Measurements from ENCODE around the gene FKBP6. TPM values are rescaled to one million over a fixed set of nuclear protein-coding genes. Genes with fewer than 3 reads are reported as not detected.
"Not testable (repeated sequence)": the region's sequence is repeated elsewhere in the genome, so short reads cannot be mapped to it uniquely, and the experiment has no call there.

The FKBP6 gene
- total and polyA plus RNA-seq, 9 of the 15 experiments (the other 6 are each of a cell fraction or from before 2014, with no cell fraction given): not detected

DNA sequence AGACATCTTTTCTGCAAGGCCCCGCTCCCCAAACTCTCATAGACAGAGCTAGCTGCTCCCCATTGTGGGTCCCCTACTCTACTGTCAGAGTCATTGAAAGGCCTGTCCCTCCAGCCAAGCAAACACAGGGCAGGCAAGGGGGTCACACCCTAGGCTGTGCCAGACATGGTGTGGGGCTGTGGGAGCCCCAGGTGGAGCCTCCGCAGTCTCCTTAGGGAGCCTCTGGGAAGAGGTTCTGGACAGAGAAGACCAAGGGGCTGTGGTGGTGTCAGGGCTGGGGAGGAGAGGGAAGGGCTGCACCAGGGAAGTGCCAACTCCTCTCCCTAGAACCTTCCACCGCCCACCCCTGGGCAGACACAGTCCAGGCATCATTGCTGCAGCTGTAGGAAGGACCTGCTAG is 76.9 kb downstream of the FKBP6 start:
- 9% methylated on average over 3 of the region's 3 CpGs for WGBS (ENCODE audit: insufficient coverage, low coverage, missing lambda C conversion rate)

More for the DNA sequence above, 76.9 kb downstream of the FKBP6 start:
- POLR2A ChIA-PET; DNase-seq (ENCODE audit: extremely low read depth in 1 of 4, low spot score in 3 of 4); intact Hi-C loops (cut with micrococcal nuclease); H3K9ac ChIP-seq (ENCODE audit: insufficient read depth in 1 of 2, low read depth in 2 of 2, low read length in 2 of 2); FAIRE-seq; H3K4me1 ChIP-seq (replicated peaks in 1 of 2; ENCODE audit: control insufficient read depth in 2 of 2, insufficient read depth in 2 of 2, low read length in 2 of 2); H3K36me3 ChIP-seq (ENCODE audit: control insufficient read depth, insufficient read depth, low read length); H3K9me1 ChIP-seq (ENCODE audit: control insufficient read depth, insufficient read depth, low read length); H3K27ac ChIP-seq (ENCODE audit: extremely low read depth, low read depth, low read length); BruUV-seq (replicated peaks); H2AFZ ChIP-seq (ENCODE audit: low read depth, low read length); H4K20me1 ChIP-seq (replicated peaks; ENCODE audit: control insufficient read depth, insufficient read depth, low read length); H3K79me2 ChIP-seq (ENCODE audit: control insufficient read depth, insufficient read depth, low read length); H3K27me3 ChIP-seq (ENCODE audit: control insufficient read depth in 2 of 2, insufficient read depth in 2 of 2, low read length in 2 of 2); H3K9me3 ChIP-seq (replicated peaks; ENCODE audit: control insufficient read depth, insufficient read depth, low read depth, low read length); H3K4me3 ChIP-seq; H3K4me2 ChIP-seq (ENCODE audit: insufficient read depth, low read length); in situ Hi-C loops (cut with MboI); CTCF ChIA-PET (ENCODE audit: low intra/inter-chr PET ratio): not testable (repeated sequence)
- peak; percentile 24; the same call in 1 of the 3 replicates for ATAC-seq

Small RNA genes within 50 kb of the gene (small RNA-seq; reads per million reads assigned to genes)
- gene RF00019 (not detected), gene RNU6-1080P (not detected)

Other genes with a start within 250 kb of the FKBP6 start
- not detected in 2 replicates for gene SPDYE9, start 242.1 kb upstream of the FKBP6 start, total RNA-seq (2014; rRNA removed)
- gene SPDYE9, start 242.1 kb upstream of the FKBP6 start, total RNA-seq (2014; rRNA removed; fragmentation: Illumina TruSeq; extraction: Trizol): not detected in 2 replicates
- not detected in 2 replicates for gene SPDYE9, start 242.1 kb upstream of the FKBP6 start, total RNA-seq (2015; rRNA removed; fragmentation: Illumina TruSeq; extraction: Trizol)
- not detected in 2 replicates for gene SPDYE9, start 242.1 kb upstream of the FKBP6 start, total RNA-seq (2021)
- gene SPDYE9, start 242.1 kb upstream of the FKBP6 start, polyA plus RNA-seq (2011; rRNA removed): not detected in 2 replicates
- gene SPDYE9, start 242.1 kb upstream of the FKBP6 start, polyA plus RNA-seq (2014; fragmentation: Illumina TruSeq; extraction: Trizol): not detected in 2 replicates
- under 1 TPM; 0.06 to 0.27 TPM for gene SPDYE9, start 242.1 kb upstream of the FKBP6 start, polyA plus RNA-seq (2014; fragmentation: Nextera tagmentation; extraction: Ambion mirVana)
- gene SPDYE9, start 242.1 kb upstream of the FKBP6 start, polyA plus RNA-seq (2014; rRNA removed): not detected in 2 replicates
- gene NSUN5, start 19.3 kb upstream of the FKBP6 start, total RNA-seq (2014; rRNA removed): 96.9 and 111 TPM in 2 replicates
- 16.5 and 20.8 TPM in 2 replicates for gene NSUN5, start 19.3 kb upstream of the FKBP6 start, total RNA-seq (2014; rRNA removed; fragmentation: Illumina TruSeq; extraction: Trizol)
- gene NSUN5, start 19.3 kb upstream of the FKBP6 start, total RNA-seq (2015; rRNA removed; fragmentation: Illumina TruSeq; extraction: Trizol): 48.1 and 48.7 TPM in 2 replicates
- gene NSUN5, start 19.3 kb upstream of the FKBP6 start, total RNA-seq (2021): 108 and 115 TPM in 2 replicates
- gene NSUN5, start 19.3 kb upstream of the FKBP6 start, polyA plus RNA-seq (2011; rRNA removed): 36.5 and 46.5 TPM in 2 replicates
- 43.0 and 65.5 TPM in 2 replicates for gene NSUN5, start 19.3 kb upstream of the FKBP6 start, polyA plus RNA-seq (2014; fragmentation: Illumina TruSeq; extraction: Trizol)
- gene NSUN5, start 19.3 kb upstream of the FKBP6 start, polyA plus RNA-seq (2014; fragmentation: Nextera tagmentation; extraction: Ambion mirVana): 10 to 100 TPM in 1 of 2 experiments, 1 to 10 TPM in 1; 4.7 to 14.9 TPM
- 81.3 and 83.9 TPM in 2 replicates for gene NSUN5, start 19.3 kb upstream of the FKBP6 start, polyA plus RNA-seq (2014; rRNA removed)
- gene TRIM50, start 79 bp upstream of the FKBP6 start, total RNA-seq (2014; rRNA removed): not detected in 2 replicates
- not detected in 2 replicates for gene TRIM50, start 79 bp upstream of the FKBP6 start, total RNA-seq (2014; rRNA removed; fragmentation: Illumina TruSeq; extraction: Trizol)
- gene TRIM50, start 79 bp upstream of the FKBP6 start, total RNA-seq (2015; rRNA removed; fragmentation: Illumina TruSeq; extraction: Trizol): not detected in 2 replicates
- 0.11 TPM in 1 of 2 replicates, not detected in the other for gene TRIM50, start 79 bp upstream of the FKBP6 start, total RNA-seq (2021)
- gene TRIM50, start 79 bp upstream of the FKBP6 start, polyA plus RNA-seq (2011; rRNA removed): not detected in 2 replicates
- not detected in 2 replicates for gene TRIM50, start 79 bp upstream of the FKBP6 start, polyA plus RNA-seq (2014; fragmentation: Illumina TruSeq; extraction: Trizol)
- not detected for gene TRIM50, start 79 bp upstream of the FKBP6 start, polyA plus RNA-seq (2014; fragmentation: Nextera tagmentation; extraction: Ambion mirVana)
- not detected in 2 replicates for gene TRIM50, start 79 bp upstream of the FKBP6 start, polyA plus RNA-seq (2014; rRNA removed)
- 2.1 and 2.7 TPM in 2 replicates for gene FZD9, start 105.6 kb downstream of the FKBP6 start, total RNA-seq (2014; rRNA removed)
- gene FZD9, start 105.6 kb downstream of the FKBP6 start, total RNA-seq (2014; rRNA removed; fragmentation: Illumina TruSeq; extraction: Trizol): 0.10 and 0.11 TPM in 2 replicates
- 0.33 and 0.34 TPM in 2 replicates for gene FZD9, start 105.6 kb downstream of the FKBP6 start, total RNA-seq (2015; rRNA removed; fragmentation: Illumina TruSeq; extraction: Trizol)
- 1.7 TPM in 2 replicates for gene FZD9, start 105.6 kb downstream of the FKBP6 start, total RNA-seq (2021)
- 0.27 and 0.32 TPM in 2 replicates for gene FZD9, start 105.6 kb downstream of the FKBP6 start, polyA plus RNA-seq (2011; rRNA removed)
- 0.07 and 0.33 TPM in 2 replicates for gene FZD9, start 105.6 kb downstream of the FKBP6 start, polyA plus RNA-seq (2014; fragmentation: Illumina TruSeq; extraction: Trizol)
- gene FZD9, start 105.6 kb downstream of the FKBP6 start, polyA plus RNA-seq (2014; fragmentation: Nextera tagmentation; extraction: Ambion mirVana): not detected
- gene FZD9, start 105.6 kb downstream of the FKBP6 start, polyA plus RNA-seq (2014; rRNA removed): 0.46 and 0.82 TPM in 2 replicates
- gene BAZ1B, start 194.1 kb downstream of the FKBP6 start, total RNA-seq (2014; rRNA removed): 79.5 and 89.0 TPM in 2 replicates
- gene BAZ1B, start 194.1 kb downstream of the FKBP6 start, total RNA-seq (2014; rRNA removed; fragmentation: Illumina TruSeq; extraction: Trizol): 129 and 136 TPM in 2 replicates
- gene BAZ1B, start 194.1 kb downstream of the FKBP6 start, total RNA-seq (2015; rRNA removed; fragmentation: Illumina TruSeq; extraction: Trizol): 131 and 134 TPM in 2 replicates
- 100 and 107 TPM in 2 replicates for gene BAZ1B, start 194.1 kb downstream of the FKBP6 start, total RNA-seq (2021)
- gene BAZ1B, start 194.1 kb downstream of the FKBP6 start, polyA plus RNA-seq (2011; rRNA removed): 28.8 and 50.9 TPM in 2 replicates
- gene BAZ1B, start 194.1 kb downstream of the FKBP6 start, polyA plus RNA-seq (2014; fragmentation: Illumina TruSeq; extraction: Trizol): 94.3 and 110 TPM in 2 replicates
- gene BAZ1B, start 194.1 kb downstream of the FKBP6 start, polyA plus RNA-seq (2014; fragmentation: Nextera tagmentation; extraction: Ambion mirVana): 10 to 100 TPM; 15.0 to 27.5 TPM
- gene BAZ1B, start 194.1 kb downstream of the FKBP6 start, polyA plus RNA-seq (2014; rRNA removed): 56.3 and 68.4 TPM in 2 replicates
- 26.1 and 27.8 TPM in 2 replicates for gene BCL7B, start 229.5 kb downstream of the FKBP6 start, total RNA-seq (2014; rRNA removed)
- gene BCL7B, start 229.5 kb downstream of the FKBP6 start, total RNA-seq (2014; rRNA removed; fragmentation: Illumina TruSeq; extraction: Trizol): 21.4 and 23.0 TPM in 2 replicates
- gene BCL7B, start 229.5 kb downstream of the FKBP6 start, total RNA-seq (2015; rRNA removed; fragmentation: Illumina TruSeq; extraction: Trizol): 30.2 and 32.9 TPM in 2 replicates
- 57.5 and 59.2 TPM in 2 replicates for gene BCL7B, start 229.5 kb downstream of the FKBP6 start, total RNA-seq (2021)
- 45.3 and 53.1 TPM in 2 replicates for gene BCL7B, start 229.5 kb downstream of the FKBP6 start, polyA plus RNA-seq (2011; rRNA removed)
- 67.8 and 73.2 TPM in 2 replicates for gene BCL7B, start 229.5 kb downstream of the FKBP6 start, polyA plus RNA-seq (2014; fragmentation: Illumina TruSeq; extraction: Trizol)
- gene BCL7B, start 229.5 kb downstream of the FKBP6 start, polyA plus RNA-seq (2014; fragmentation: Nextera tagmentation; extraction: Ambion mirVana): 10 to 100 TPM in 1 of 2 experiments, 1 to 10 TPM in 1; 10.0 to 13.4 TPM
- 54.4 and 70.6 TPM in 2 replicates for gene BCL7B, start 229.5 kb downstream of the FKBP6 start, polyA plus RNA-seq (2014; rRNA removed)